ENCODE data around the gene FAM135A.
"Not testable (repeated sequence)": the region's sequence is repeated elsewhere in the genome, so short reads cannot be mapped to it uniquely, and the experiment has no call there.

The FAM135A gene

DNA sequence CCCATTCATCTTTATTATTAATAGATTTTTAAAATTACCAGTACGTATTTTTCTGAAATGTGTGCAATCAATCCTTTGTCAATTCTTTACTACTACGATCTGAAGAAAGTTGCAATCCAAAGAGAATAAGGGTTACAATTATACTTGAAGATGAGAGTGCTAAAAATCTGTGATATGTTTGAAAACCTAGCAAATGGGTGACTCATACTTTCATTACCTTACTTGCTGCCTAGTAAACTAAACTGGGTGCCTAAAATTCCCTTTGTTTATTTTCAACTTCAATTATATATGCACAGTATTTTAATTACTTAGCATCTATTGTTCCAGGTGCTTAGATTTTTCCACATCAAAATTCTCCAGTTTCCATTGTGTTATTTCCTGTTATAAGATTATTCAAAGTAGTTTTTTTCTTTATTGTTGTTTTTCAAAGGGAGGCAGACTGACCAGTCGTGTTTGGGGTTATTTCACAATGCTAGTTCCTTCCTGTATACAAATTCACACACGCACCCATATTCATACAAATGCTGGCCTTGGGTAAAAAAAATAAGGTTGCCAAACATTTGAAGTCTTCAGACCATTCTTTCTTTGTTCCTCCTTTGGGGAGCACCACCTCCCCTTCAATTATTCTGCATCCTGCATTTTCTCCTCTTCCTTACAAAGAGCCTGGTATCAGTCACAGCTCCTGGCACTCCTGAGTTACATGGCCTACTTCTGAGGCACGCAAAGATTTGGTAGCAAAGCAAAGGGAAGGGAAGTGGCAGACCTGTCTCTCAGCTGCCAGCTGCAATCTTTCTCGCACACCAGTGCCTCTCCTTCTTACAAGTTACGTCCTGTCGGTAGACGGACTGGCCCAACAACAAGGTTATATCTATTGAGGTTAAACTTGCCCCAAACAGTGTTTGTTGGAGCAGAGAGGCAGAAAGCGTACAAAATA, 16.2 kb upstream of the FAM135A start:
- no peak for DNase-seq

DNA sequence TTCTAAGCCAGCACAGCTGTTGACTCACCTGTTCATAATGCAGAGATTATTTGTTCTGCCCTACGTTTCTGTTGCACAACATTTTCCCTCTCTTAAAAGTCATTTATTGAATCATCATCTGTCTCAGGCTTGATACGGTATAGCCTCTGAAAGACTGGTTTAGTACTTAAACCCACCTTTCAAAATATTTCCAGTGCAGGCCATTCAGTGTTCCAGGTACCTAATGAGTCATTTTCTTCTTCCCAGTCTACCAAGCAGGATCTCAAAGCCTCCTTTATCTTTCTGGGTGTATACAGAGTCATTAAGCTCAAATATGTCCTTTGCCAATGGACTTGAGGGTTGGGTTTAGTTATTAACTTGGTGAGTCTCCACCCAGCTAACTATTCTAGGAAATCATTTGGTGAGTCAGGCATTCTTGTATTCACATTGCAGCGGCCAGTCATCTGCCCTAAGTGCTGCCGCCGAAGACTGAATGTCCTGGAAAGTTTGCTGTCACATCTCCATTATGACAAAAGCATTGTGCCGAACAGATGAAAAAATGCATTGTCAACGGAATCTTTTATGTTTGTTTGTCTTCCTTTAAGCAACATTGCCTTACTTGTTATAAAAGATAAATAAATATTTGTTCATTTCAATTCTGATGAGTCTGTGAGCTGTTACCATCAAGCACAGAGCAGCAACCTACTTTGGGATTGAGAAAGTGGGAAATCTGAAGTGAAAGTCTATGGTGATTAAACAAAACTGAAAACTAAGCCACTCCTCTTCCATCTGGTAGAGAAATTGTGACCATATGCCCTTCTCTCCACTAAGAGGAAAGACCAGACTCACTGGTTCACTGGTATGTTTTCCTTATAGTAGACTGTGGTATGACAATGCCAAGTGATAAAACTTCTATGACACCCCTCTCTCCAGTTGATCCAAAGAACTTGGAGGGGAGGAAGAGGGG, 14.3 kb upstream of the FAM135A start:
- no peak for DNase-seq

DNA sequence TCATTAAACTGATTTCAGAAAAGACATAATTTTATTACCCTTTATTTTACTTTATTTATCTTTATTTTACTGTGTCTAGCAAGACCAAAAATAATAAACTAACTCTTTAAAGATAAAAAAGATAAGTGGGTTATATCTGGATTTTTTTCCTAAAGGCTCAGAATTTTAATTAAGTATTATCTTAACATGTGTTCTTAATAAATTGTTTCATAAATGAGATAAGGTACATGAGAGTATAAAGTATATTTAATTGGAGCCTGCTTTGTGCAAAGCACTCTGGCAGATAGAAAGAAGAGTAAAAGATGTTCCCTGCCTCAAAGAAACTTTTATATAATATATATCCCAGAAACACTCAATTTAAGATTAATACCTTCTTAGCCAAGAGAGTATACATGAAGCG, 8.7 kb upstream of the FAM135A start:
- DNase-seq = no peak

DNA sequence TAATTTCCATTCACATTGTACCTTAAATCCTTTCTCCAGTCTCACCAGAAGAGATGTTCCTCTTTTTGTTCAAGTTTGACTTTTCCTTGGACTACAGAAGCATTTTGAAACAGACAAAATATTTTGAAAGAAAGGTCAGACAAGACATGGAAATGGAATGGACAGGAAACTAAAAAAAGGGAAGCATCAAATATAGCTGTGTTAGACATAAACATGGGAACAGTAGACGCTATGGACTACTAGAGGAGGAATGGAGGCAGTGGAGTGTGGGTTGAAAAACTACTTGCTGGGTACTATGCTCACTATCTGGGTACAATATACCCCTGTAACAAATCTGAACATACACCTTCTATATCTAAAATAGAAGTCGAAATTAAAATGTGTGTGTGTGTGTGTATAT, 4.1 kb upstream of the FAM135A start:
- no peak for DNase-seq

DNA sequence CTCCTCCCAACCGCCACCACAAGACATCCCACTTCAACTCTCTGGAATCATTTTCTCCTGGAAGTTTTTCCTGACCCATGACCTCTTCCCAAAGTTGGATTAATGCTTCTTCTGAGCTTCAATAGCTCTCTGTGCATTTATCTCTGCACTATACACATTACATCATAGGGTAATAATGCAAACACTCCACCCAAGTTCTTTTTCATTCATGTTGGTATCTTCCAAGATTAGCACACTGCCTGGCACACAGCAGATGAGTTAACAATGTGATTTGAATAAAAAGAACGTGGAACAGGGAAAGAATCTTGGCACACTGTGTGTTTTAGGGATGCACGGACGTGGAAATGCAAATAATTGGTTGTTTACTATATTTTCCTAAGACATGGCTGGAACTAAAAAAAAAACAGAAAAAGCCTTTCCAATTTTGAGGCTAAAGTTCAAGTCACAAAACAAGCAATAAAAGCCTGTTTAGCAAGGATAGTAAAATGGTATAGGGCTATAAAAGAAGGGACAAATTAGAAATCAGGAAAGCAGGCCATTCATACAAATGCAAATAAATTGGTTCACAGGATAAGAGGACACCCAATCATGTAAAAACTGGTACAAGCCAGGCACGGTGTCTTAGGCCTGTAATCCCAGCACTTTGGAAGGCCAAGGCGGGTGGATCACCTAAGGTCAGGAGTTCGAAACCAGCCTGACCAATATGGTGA, 1.6 kb upstream of the FAM135A start:
- DNase-seq = no peak

DNA sequence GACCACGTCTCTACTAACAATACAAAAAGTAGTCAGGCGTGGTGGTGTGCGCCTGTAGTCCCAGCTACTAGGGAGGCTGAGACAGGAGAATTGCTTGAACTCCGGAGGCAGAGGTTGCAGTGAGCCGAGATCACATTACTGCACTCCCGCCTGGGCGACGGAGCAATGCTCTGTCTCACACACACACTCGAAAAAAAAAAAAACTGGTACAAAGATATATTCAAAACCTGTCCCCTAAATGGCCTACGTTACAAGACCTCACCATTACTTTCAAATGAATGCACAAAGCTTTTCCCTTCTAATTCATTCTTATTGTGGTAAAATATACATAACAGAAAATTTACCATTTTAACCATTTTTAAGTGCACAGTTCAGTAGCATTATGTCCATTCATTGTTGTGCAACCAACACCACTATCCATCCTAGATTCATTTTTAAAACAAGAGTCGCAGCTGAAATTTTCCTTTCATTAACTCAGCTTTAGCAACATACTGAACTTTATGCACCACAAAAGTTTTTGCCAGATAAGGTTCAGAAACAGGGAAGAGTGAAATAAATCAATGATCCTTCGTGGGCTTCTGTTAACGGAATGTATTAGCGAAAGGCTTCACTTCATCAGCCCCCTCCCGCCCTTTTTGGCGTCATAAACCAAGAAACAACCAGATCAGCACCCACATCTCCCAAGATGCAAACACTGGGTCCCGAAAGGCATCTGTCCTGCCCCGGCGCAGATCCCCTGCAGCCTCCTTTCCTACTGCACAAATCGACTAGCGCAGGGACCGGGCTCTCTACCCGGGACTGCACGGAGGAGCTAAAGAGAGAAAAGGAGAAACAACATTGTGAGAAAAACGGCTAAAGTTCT, 825 bp upstream of the FAM135A start:
- no peak for DNase-seq

DNA sequence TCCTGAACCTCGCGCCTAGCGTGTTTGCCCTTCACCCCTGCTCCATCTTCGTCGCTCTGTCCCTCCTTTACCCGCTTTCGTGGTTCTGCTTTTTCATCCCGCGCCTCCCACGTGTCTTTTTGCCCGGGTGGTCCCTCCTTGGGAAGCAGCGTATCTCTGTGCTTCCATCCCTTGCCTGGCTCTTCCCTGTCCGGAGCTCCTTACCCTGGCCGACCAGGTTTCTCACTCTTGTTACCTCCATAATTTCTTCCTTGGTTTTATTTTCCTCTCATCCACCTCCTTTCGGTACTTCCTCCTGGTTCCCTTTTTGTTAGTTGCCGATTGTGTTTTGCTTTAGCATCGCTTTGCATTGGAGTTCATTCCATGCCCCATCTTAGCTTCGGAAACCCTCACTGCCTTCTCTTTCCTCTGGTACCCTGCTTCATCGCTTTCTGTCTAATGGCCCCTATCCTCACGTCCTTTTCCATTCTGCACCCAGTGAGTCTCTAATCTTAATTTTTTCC, 735 bp downstream of the FAM135A start:
- DNase-seq = peak; percentile 11

DNA sequence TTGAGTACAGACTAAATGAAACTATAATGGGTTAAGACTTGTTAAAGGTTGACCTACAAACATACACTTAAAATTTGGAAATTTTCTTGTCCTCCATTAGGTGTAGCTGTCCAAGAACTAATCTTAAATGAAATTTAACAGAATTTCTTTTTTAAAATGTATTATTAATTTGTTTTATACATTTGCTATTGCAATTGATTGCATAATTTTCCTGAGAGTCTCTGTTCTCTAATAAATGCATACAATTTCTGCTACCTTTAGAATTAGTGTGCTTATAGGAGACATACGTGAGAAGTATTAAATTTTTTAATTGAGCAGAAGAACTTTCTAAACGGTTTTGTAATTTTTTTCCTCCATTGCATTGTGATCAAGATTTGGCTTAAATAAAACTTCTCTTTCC, 1.5 kb downstream of the FAM135A start:
- DNase-seq = no peak

DNA sequence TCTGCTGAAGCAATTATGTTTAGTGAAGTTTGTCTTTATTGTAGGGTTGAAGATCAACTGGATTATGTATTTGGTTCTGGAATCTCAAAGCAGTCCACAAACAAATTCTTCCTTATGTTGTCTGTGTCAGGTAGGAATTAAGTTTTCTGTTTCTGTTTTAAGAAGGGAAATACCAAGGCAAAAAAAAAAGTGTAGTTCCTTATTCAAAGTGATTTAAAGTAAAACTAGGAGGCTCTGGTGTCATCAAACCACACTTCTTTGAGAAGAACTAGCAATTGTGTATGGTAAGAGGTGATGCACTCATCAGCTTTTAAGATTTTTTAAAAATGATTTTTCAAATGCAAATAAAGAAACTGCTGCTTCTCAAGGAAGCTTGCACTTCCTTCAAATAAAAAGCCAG, 1.9 kb downstream of the FAM135A start:
- peak; percentile 13 for DNase-seq

DNA sequence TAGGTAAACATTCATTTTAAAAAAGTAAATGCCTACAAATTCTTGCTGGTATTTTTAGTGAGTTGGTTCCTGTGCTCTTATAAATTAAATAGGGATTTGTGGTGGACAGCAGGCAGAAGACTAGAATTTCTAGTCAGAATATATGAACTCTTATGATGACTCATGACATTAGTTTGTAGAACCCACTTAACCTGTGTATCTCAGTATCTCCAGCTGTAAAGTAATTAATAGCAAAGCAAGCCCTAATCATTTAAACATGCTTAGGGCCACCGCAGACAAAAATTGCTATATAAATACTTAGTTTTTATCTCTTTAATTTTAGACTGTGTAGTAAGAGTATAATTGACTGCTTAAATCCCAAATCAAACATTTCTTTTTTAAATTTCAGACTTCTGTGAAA, 2.4 kb downstream of the FAM135A start:
- no peak for DNase-seq

DNA sequence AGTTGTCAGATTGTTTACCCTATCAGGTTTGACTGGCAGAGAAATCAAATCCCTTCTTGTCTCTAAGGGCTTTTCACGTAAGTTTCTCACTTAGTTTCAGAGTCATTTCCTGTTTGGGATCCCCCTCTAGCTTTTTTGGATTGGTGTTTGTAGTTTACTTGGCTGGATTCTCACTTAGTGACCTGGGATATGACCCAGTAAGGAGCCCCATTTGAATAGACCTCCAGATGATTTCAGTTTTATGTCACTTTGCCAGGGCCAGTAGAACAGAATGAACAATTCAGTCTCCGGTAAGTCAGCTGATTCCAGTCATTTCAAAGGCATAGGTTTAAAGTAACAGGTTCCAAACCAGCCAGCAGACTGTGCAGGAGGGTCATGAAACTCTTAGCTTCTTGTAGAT, 8.2 kb downstream of the FAM135A start:
- no peak for DNase-seq

DNA sequence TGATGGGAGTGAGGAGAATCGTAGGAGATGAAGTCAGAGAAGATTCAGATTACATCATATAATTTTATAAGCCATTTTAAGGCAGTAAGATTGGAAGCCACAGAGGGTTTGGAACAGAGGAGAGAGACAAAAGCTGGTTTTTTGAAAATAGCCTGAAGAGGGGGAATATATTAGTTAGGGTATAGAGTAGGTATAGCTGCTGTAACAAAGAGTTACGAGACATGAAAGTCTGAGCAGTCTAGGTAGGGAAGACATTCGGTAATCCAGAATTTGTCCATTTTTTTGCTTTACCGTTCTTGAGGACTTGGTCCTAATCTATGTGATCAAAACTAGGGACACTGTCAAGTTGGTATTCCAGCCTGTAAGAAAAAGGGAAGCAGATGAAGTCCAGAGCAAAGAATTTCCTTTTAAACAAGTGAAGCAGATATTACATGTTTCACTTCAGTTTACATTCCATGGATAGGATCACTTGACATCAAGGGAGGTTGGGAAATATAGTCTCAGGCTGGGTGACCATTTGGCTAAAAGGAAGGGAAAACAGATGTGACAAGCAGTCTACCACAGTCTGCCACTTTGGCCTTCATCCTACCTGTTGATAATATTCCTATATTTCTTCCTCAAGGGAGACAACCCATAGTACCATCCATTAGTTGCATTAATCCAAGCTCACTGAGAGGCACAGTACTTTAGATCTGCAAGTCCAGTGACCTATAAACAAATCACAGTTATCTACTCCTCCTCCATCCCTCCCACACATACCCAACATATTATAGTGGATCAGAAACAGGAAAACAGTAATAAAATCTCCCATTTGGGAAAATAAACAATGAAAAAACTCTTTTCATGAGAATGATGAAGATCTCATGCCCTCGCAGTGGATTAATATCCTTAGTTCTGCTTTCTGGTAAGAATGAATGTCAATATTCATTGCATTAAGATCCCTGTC, 10.2 kb downstream of the FAM135A start:
- DNase-seq = no peak

DNA sequence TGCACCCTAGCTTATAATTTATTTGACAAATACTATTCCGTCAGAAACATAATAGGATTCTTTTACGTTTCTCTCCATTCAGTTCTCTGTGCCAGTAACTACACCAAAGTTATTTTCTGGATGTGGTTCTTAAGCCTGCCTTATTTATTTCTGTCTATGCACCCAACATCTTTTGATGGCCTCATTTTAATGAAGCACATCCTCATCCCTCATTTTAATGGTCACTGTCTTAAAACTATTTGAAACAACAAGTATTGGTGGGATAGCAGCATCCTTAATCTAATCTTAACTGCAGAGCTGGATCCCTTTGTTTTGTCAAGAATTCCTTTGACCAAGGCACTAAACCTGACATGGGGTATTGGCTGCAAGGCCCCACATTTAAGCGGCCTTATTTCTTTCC, 11.0 kb downstream of the FAM135A start:
- DNase-seq = no peak

DNA sequence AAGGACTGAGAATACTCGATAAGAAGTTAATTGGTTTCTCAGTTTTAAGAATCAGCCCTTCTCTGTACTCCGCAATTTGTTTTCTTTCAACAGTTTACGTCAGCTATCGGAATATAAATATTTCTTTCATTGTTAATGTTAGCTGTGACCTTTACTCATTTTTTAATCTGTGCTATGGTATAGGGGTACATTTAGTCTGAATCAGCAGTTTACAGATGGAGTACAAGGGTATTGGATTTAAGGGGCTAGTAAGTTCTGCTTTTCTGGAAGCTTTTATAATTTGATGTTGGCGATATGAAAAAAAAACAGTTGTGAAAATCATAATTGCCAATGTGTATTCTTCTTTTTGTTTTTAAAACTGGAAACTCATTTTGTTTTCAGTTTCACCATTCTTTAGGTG, 23.0 kb downstream of the FAM135A start:
- no peak for DNase-seq

DNA sequence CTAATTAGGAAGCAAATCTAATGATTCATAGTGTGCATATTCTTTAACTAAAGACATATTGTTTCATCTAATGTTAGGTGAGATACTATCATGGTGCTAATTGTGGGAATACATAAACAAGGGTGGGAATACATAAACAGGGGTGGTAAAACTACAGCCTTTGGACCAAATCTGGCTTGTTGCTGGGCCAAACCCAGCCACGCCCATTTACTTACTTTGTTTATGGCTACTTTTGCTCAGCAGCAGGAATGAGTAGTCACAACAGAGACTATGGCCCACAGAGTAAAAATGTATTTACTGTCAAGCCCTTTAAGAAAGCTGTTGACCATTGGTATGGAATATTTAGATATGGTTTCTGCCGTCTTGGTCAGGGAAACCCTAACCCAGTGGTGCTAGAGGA, 31.7 kb downstream of the FAM135A start:
- DNase-seq = no peak

DNA sequence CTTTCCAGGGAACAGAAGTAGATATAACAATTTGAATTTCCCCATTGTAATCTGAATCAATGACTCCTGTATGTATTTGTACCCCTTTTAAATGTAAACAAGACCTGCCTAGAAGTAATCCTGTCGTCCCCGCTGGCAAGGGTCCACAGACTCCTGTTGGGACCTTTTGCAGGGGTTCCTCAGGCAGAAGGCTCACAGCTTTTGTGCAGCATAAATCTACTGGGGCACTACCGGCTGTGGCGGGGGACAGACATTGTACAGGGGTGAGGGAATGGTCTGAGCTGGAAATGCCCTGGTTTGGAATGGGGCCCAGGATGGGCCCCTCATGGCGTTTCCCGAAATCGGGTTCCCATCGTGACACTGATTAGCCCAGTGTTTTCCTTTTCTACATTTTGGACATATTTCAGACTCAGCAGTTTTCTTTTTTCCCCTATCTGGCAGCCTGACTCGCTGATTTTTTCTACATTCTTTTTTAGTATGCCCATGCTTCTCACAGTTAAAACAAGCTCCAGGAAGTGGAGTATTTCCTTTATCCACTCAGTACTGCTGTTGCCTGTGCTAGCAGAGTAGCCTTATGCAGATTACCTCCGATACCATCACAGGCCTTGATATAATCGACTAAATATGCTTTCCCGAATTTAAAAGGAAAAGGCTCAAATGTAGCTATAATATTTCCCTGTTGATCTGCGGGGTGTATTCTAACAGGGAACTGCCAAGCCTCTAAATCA, 34.2 kb downstream of the FAM135A start:
- DNase-seq = not testable (repeated sequence)

DNA sequence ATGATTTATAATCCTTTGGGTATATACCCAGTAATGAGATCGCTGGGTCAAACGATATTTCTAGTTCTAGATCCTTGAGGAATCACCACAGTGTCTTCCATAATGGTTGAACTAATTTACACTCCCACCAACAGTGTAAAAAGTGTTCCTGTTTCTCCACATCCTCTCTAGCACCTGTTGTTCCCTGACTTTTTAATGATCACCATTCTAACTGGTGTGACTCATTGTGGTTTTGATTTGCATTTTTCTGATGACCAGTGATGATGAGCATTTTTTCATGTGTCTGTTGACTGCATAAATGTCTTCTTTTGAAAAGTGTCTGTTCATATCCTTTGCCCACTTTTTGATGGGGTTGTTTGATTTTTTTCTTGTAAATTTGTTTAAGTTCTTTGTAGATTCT, 40.6 kb downstream of the FAM135A start:
- DNase-seq = not testable (repeated sequence)

DNA sequence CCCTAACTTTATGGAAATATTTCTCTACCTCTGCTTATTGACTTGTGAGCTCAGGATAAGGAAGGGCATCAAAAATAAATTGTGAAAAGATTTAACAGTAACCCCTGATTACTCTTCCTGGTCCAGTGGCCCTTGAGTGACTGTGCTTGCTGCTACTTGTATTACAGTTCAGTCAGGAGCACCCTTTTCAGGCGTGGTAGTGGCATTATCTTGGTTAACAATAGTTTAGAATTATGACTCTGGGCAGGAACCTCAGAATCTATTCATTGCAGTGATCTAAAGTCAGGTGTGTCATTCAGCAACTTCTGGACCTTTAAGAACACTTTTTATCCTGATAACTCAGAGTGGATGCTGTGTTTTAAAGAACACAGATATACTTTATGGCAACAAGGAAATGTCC, 43.4 kb downstream of the FAM135A start:
- DNase-seq = no peak

DNA sequence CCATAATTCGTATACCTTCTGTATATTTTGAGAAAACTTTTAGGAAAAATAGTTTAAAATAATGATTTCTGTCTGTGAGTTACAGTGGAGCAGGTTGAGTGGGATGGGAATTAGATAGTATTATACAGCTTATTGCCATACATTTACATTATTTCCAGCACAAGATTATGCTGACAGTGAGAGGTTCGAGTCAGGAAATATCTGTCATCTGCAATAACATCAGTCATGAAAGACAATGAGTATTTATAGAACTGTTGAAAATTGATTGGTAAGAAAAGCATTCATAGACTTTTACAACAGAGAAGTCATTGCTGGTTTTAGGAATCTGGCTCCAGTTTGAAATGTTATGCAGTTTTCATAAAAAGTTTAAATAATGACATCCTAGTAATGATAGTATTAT, 45.9 kb downstream of the FAM135A start:
- no peak for DNase-seq

DNA sequence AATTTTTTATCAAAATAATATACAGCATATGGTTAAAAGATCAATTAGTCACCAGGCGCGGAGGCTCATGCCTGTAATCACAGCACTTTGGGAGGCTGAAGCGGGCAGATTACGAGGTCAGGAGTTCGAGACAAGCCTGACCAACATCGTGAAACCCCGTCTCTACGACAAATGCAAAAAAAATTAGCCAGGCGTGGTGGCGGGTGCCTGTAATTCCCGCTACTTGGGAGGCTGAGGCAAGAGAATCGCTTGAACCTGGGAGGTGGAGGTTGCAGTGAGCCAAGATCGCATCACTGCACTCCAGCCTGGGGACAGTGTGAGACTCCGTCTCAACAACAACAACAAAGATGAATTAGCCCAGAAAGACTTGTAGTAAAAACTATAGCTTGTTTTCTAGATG, 46.4 kb downstream of the FAM135A start:
- not testable (repeated sequence) for DNase-seq
